Esophagus (tissue), 2 donors: ENCODE results near the gene TMEM255A. TPM values are rescaled to one million over a fixed set of nuclear protein-coding genes. Genes with fewer than 3 reads are reported as not detected.
A peak's percentile ranks its signal among the peaks of the same experiment; 100 is the strongest.
"Not testable (repeated sequence)": the region's sequence is repeated elsewhere in the genome, so short reads cannot be mapped to it uniquely, and the experiment has no call there.

Experiments
- H3K27ac ChIP-seq, 2 donors: one replicate each; pipeline ENCODE4 v1.5.1; 2013; ENCODE audit warnings: low read depth in 2 of 2, mild to moderate bottlenecking in 2 of 2, inconsistent platforms in 1 of 2, low read length in 1 of 2, moderate library complexity in 1 of 2
- H3K27me3 ChIP-seq, 2 donors: one replicate each; pipeline ENCODE4 v1.6.1; 2013; ENCODE audit warnings: low read length in 2 of 2, control low read depth in 1 of 2, mild to moderate bottlenecking in 1 of 2; ENCODE audit not compliant: insufficient read depth in 2 of 2, control insufficient read depth in 1 of 2
- H3K36me3 ChIP-seq, 2 donors: one replicate each; pipeline ENCODE4 v1.6.1; 2013; ENCODE audit warnings: low read length in 1 of 2; ENCODE audit not compliant: control insufficient read depth in 2 of 2, insufficient read depth in 2 of 2
- H3K4me1 ChIP-seq, 2 donors: one replicate each; pipeline ENCODE4 v1.6.1; 2013; ENCODE audit warnings: low read length in 1 of 2; ENCODE audit not compliant: control insufficient read depth in 2 of 2, insufficient read depth in 2 of 2
- H3K4me3 ChIP-seq, 2 donors: one replicate each; pipeline ENCODE4 v1.5.1; 2013; ENCODE audit warnings: low read length in 2 of 2, mild to moderate bottlenecking in 2 of 2, low read depth in 1 of 2, moderate library complexity in 1 of 2
- H3K9me3 ChIP-seq, 2 donors: one replicate each; pipeline ENCODE4 v1.6.1; 2013; ENCODE audit warnings: mild to moderate bottlenecking in 2 of 2, low read depth in 1 of 2, low read length in 1 of 2, moderate library complexity in 1 of 2; ENCODE audit not compliant: control insufficient read depth in 2 of 2, insufficient read depth in 1 of 2
- WGBS, 2 donors: extraction: QIAGEN DNeasy Blood & Tissue Kit; methylation state at CpG; one replicate each; pipeline ENCODE4 v1.1.7; 2013; 5-methylcytosine and 5-hydroxymethylcytosine counted together
- polyA plus RNA-seq, 2 donors: library from polyadenylated mRNA; stranded (reverse); fragments of 200-250 nt; gene quantifications; one replicate each; pipeline ENCODE4 v1.2.3, GENCODE V29; 2013
- donor health status: healthy with polysubstance abuse.
- donor health status: Bipolar disorder and iron deficiency.

TMEM255A gene
- polyA plus RNA-seq, result under 1 TPM; 0.10 to 0.59 TPM

- H3K27me3 ChIP-seq, result peaks cover 0 to 7% of the 10 kb centered on the region in 2 donors
- no peak within 1 kb of the TSS for H3K27ac ChIP-seq
- no peaks in the 10 kb centered on the region for H3K36me3 ChIP-seq
- no peaks in the 10 kb centered on the region for H3K9me3 ChIP-seq
- peaks cover 2 to 3% of the 10 kb centered on the region in 2 donors for H3K4me1 ChIP-seq
- H3K4me3 ChIP-seq, result peak within 1 kb of the TSS; percentile 29 to 42
- 3 to 26% methylated on average over 36 to 49 of the region's 49 CpGs for WGBS, 2 donors
These were observed at the start of gene TMEM255A for GRCh38 chrX:120310861-120311726. TMEM255A (minus strand) TSS chrX:120311461; CDS start chrX:120311309, 152 bp downstream.

DNA sequence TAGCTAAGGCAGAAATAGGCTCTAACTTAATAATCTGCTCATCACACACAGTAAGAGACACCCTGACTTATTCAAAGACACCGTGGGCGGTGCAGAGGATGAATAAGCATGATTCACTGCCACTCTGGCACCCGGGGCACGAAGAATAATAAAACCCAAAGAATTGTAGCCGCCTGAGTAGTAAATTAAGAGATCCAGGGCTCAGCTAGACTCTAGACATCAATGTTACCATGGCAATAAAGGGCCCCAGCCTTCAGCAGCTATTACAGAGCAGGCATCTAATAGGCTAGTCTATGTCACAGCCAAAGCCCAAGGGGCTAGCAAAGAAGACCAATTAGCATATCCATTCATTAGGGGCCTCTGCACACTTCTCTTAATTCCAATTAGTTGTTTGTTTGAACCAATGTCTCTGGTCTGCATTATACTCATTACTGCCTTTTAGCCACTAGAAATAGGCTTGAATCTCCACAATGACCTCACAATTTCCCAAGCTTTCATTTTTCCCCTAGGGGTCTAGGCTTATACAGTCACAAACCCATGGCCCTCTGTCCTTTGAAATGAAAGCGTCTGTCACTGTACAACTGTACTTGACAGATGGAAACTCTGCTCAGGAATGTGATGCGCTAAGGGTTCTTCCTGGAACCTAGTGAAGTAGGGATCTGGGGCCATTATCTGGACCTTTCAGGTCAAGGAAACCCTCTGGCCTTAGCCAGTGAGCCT lies 47.6 kb upstream of the TMEM255A start:
- Histone ChIP-seq H3K9me3 (no peaks in the 10 kb centered on the region), H3K4me1 (no peaks in the 10 kb centered on the region), H3K4me3 (no peak overlapping the region), H3K27ac (no peak overlapping the region), H3K36me3 (no peaks in the 10 kb centered on the region), H3K27me3 (peaks cover 0 to 2% of the 10 kb centered on the region in 2 donors)
- 52 to 68% methylated on average over 7 of the region's 7 CpGs for WGBS, 2 donors

- no peaks in the 10 kb centered on the region for H3K4me1 ChIP-seq
- H3K27me3 ChIP-seq, result peaks cover 0 to 2% of the 10 kb centered on the region in 2 donors
- H3K9me3 ChIP-seq, result no peaks in the 10 kb centered on the region
- WGBS, 2 donors, result 60 to 64% methylated on average over 2 of the region's 2 CpGs
- no peak overlapping the region for H3K4me3 ChIP-seq
- no peaks in the 10 kb centered on the region for H3K36me3 ChIP-seq
- H3K27ac ChIP-seq, result no peak overlapping the region
These were observed 45.9 kb upstream of the TMEM255A start for GRCh38 chrX:120357186-120357585.

DNA sequence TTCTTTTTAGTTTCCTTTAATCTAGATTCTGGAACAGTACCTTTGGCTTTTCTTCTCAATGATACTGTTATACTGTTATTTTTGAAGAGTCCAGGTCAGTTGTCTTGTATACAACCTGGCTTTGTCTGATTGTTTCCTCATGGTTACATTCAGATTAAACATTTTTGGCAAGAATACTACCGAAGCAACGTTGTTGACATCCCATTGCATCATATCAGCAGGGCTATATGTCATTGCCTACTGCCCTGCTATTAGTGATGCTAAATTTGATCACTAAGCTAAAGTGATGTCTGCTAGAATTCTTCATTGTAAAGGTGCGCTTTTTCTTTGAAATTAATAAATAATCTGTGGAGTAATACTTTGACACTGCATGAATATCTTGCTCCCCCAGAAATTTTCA lies 44.8 kb upstream of the TMEM255A start:
- Histone ChIP-seq H3K4me1 (no peaks in the 10 kb centered on the region), H3K36me3 (no peaks in the 10 kb centered on the region), H3K27ac (no peak overlapping the region), H3K27me3 (peaks cover 0 to 2% of the 10 kb centered on the region in 2 donors), H3K9me3 (no peaks in the 10 kb centered on the region), H3K4me3 (no peak overlapping the region)
- 70 to 72% methylated on average over 3 of the region's 3 CpGs for WGBS, 2 donors

DNA sequence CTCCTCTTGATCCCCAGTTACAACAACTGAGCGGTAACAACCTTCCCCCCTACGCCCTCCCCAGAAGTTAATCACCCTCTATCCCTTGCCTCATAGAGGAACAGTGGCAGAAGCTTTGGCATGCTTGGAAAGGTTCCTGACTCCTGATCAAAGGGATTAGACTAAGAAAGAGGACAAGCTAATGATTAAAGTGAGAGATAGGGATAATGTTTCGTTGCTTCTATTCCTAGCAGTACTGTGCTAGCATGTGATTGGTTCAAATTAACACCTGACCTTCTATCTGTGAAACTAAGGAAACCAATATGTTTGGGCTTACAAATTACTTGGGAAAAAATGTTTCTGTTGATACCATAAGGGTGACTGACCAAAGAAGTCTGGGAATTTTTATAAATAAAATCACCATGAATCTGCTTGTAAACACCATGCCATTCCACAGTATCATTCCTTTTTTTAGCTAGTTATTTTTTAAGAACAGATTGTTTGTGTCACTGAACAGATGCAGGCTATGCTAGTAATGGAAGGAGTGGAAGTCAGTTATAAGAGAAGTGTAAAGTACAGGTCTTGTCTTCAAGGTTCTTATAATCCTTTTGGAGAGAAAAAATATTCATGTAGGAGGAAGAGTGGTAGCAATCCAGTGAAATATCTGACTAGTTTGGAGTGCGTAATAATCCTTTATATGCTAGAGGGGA lies 39.3 kb upstream of the TMEM255A start:
- Histone ChIP-seq H3K36me3 (no peaks in the 10 kb centered on the region), H3K4me3 (no peak overlapping the region), H3K27ac (no peak overlapping the region), H3K9me3 (no peaks in the 10 kb centered on the region), H3K27me3 (no peaks in the 10 kb centered on the region), H3K4me1 (no peaks in the 10 kb centered on the region)
- 56 to 72% methylated on average over 4 of the region's 4 CpGs for WGBS, 2 donors

DNA sequence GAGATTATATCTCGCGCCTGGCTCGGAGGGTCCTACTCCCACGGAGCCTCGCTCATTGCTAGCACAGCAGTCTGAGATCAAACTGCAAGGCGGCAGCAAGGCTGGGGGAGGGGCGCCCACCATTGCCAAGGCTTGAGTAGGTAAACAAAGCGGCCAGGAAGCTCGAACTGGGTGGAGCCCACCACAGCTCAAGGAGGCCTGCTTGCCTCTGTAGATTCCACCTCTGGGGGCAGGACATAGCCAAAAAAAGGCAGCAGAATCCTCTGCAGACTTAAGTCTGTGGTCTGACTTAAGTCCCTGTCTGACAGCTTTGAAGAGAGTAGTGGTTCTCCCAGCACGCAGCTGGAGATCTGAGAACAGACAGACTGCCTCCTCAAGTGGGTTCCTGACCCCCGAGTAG lies 33.3 kb upstream of the TMEM255A start:
- not testable (repeated sequence) for H3K4me1 ChIP-seq, H3K9me3 ChIP-seq, H3K27me3 ChIP-seq, H3K4me3 ChIP-seq, H3K27ac ChIP-seq, H3K36me3 ChIP-seq
- WGBS, 2 donors, result 78 to 80% methylated on average over 10 to 11 of the region's 11 CpGs

DNA sequence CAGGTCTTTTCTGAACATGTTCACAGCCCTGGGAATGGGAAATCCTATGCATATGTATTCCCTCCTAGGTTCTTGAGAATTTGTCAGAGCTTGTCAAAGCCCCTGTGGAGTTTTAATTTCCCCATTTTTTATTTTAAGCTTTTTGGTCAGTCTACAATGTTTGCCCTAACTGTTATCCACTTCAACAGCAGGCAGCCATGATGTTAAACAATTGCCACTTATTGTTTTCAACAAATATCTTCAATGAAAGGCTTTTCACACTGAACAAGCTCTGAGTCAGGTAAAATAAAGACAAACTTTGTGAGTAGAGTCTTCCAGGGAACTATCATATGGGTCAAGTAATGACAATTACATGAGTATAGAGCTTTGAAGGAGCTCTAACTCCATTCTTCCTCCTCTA lies 25.6 kb upstream of the TMEM255A start:
- Histone ChIP-seq H3K36me3 (no peaks in the 10 kb centered on the region), H3K4me3 (no peak overlapping the region), H3K27me3 (no peaks in the 10 kb centered on the region), H3K4me1 (no peaks in the 10 kb centered on the region), H3K9me3 (no peaks in the 10 kb centered on the region), H3K27ac (no peak overlapping the region)

DNA sequence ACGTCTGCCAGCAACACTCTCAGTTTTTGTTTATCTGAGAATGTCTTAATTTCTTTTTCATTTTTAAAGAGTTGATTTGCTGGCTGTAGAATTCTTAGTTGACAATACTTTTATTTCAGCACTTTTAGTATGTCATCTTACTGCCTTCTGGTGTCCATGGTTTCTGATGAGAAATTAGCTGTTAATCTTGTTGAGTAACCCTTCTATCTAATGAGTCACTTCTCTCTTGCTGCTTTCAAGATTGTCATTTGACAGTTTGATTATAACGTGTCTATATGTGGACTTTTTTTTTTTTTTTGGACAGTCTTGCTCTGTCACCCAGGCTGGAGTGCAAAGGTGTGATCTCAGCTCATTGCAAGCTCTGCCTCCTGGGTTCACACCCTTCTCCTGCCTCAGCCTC lies 24.0 kb upstream of the TMEM255A start:
- no peaks in the 10 kb centered on the region for H3K9me3 ChIP-seq
- H3K27me3 ChIP-seq, result no peaks in the 10 kb centered on the region
- H3K4me3 ChIP-seq, result no peak overlapping the region
- H3K27ac ChIP-seq, result no peak overlapping the region
- H3K4me1 ChIP-seq, result no peaks in the 10 kb centered on the region
- H3K36me3 ChIP-seq, result no peaks in the 10 kb centered on the region
- 56 to 57% methylated on average over 2 of the region's 2 CpGs for WGBS, 2 donors

GRCh38 chrX:120334603-120335002 lies 23.3 kb upstream of the TMEM255A start:
- H3K4me3 ChIP-seq, result no peak overlapping the region
- no peaks in the 10 kb centered on the region for H3K36me3 ChIP-seq
- H3K27ac ChIP-seq, result no peak overlapping the region
- 86 to 89% methylated on average over 1 of the region's 1 CpG for WGBS, 2 donors
- H3K27me3 ChIP-seq, result peaks cover 0 to 2% of the 10 kb centered on the region in 2 donors
- no peaks in the 10 kb centered on the region for H3K9me3 ChIP-seq
- no peaks in the 10 kb centered on the region for H3K4me1 ChIP-seq
